Measurements from ENCODE around the gene IFNL2.
"Not testable (repeated sequence)": the region's sequence is repeated elsewhere in the genome, so short reads cannot be mapped to it uniquely, and the experiment has no call there.

IFNL2 gene

DNA sequence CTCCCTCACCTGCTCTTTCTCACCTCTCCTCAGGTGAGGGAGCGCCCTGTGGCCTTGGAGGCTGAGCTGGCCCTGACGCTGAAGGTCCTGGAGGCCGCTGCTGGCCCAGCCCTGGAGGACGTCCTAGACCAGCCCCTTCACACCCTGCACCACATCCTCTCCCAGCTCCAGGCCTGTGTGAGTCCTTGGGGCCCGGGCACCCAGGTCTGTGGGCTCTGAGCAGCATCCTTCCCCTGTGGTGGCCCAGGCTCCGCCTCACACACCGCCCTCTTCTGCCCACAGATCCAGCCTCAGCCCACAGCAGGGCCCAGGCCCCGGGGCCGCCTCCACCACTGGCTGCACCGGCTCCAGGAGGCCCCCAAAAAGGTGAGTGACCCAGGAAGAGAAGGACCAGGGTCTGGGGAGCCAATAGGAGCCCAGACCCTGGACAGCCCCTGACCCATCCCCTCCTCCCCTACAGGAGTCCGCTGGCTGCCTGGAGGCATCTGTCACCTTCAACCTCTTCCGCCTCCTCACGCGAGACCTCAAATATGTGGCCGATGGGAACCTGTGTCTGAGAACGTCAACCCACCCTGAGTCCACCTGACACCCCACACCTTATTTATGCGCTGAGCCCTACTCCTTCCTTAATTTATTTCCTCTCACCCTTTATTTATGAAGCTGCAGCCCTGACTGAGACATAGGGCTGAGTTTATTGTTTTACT lies 29.9 kb downstream of the IFNL2 start:
- DNase-seq, result no peak

DNA sequence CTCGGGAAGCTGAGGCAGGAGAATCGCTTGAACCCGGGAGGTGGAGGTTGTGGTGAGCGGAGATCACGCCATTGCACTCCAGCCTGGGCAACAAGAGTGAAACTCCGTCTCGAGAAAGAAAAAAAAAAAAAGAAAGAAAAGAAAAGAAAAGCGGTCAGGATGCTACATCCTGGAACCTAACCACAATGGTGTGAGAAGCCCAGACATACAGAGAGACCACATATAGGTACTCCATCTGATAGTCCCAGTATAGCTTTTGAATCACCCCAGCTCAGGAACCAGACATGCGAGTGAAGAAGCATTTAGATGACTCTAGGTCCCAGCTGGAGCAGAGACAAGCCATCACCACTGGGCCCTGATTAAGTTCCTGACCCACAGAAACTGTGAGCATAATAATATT lies 31.2 kb downstream of the IFNL2 start:
- no peak for DNase-seq

DNA sequence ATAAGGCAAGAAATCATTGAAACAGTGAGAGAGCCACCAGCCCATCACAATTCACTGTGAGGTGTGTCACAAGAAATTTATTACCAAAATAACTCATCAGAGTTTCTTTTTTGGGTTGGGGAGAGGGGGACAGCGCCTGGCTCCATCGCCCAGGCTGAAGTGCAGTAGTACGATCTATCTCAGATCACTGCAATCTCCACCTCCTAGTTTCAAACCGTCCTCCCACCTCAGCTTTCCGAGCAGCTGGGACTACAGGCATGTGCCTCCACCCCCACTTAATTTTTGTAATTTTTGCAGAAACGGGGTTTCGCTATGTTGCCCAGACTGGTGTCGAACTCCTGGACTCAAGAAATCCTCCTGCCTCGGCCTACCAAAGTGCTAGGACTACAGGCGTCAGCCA lies 31.6 kb downstream of the IFNL2 start:
- no peak for DNase-seq

DNA sequence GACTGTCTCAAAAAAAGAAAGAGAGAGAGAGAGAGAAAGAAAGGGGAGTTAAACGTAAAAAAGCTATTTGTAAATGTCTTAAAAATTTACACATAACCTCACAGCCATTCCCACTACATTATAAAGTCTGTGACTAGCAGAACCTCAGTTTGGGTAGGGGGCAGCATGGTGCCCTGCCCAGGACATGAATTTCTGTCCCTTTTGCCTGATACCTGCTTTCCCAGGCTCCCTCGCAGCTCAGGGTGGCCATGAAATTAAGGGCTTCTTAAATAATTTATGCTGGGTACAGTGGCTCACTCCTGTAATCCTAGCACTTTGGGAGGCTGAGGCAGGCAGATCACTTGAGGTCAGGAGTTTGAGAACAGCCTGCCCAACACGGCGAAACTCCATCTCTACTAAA lies 32.8 kb downstream of the IFNL2 start:
- no peak for DNase-seq

DNA sequence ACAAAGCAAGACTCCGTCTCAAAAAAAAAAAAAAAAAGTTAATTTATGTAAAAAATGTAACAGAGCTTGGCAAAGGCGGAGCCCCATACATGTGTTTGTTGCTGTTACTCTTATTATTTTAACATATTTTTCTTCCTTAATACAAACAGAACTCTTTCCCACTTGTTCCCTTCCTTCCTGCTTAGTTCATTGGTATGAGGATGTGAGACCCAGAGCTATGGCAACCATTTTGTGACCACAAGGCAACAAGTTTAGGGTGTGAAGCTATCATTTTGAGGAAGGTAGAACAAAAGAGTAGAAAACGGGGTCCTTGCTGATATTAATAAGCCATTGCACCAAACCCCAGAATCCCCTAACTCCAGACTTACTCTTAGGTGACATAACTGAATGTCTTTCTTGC lies 33.4 kb downstream of the IFNL2 start:
- DNase-seq, result no peak

DNA sequence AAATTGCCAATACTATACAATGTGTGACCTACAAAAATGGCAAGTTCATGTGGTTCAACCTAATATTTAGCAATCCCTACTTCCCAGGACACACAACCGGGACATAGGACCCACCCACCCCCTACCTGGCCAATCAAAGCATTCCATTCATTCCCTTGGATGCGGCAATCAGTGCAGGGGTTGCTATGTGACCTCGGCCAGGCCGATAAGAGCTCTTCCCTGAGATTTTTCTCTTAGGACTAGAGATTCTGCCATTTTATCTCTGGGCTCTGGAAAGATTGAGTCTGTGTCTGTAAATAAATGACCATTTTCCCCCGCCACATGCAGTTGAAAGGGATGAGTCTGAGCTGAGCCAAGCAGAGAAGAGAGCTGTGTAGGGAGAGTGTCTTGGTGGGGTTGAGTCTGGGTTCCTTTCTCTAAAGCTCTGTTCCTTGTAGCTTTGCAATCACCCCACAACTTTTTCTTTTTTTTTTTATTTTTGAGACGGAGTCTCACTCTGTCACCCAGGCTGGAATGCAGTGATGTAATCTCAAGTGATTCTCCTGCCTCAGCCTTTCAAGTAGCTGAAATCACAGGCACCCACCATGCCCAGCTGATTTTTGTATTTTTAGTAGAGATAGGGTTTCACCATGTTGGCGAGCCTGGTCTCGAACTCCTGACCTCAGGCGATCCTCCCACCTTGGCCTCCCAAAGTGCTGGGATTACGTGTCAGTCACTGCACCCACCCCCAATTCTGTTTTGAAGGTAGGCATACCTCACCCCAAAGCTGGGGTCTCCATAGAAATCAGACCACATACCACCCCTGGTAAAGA lies 35.4 kb downstream of the IFNL2 start:
- DNase-seq, result no peak

DNA sequence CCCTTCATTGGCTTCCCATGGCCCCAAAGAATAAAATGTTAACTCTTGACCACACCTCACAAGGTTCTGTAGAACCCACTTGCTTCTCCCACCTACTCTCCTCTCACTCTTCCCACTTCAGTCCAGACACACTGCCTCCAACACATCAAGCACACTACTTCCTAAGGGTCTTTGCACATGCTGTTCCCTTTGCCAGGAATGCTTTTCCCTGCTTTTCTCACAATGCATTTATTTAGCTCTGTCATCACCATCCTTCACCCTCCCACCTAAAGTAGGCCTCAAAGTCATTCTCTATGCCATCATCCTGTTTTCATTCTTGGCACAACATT lies 36.0 kb downstream of the IFNL2 start:
- DNase-seq, result no peak

DNA sequence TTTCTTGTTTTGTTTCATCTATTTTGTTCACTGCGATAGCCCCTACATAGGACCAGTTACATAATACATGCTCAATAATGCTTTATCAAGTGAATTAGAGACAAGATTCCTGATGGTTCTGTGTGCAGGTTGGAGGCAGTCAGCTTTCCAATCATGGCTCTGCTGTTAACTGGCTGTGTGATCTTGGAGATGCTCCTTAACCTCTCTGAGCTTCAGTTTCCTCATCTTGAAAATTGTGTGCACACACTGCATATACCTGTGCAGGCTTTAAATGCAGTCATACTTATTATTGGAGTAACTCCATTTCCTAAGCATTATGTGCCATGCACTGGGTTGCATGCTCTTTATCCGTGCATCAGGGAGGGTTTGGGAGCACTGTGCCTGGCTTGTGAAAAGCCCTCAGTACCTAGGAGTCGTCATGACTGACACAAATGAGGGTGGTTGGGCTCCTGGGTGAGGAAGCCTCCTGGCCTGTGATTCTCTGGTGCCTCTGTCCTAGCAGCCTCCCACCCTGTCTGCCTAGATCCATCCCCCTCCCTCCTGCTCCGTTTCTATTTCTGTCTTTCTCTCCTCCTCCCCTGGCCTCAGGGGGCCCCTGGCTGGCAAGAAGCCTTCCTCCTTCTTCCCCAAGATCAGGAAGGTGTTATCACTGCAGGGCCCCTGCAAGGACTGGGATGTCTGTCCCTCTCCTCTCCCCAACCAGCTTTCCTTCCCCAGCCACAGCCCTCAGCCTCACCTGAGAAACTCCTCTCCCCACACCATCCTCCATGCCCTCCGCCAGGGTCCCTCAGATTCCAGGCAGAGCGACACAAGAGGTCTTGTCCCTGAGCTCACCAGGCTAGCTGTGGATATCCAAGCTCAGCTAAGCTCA lies 36.7 kb downstream of the IFNL2 start:
- DNase-seq, result no peak

DNA sequence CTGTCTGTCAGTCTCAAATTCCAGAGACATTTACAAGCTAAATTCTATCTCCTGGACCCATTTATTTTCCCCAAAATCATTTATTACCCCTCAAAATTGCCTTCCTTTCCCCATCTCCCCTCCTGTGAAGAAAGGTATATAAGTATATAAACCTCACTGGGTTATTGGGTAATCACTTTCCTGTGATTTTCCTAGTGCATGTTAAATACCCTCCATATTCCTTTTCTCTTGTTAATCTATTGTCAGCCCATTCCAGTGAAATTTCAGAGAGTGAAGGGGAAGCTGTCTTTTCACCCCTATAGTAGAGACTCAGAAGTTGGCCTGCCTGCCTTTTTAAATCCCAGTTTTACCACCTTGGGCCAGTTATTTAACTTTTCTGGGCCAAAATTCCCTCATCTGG lies 37.9 kb downstream of the IFNL2 start:
- DNase-seq, result no peak

DNA sequence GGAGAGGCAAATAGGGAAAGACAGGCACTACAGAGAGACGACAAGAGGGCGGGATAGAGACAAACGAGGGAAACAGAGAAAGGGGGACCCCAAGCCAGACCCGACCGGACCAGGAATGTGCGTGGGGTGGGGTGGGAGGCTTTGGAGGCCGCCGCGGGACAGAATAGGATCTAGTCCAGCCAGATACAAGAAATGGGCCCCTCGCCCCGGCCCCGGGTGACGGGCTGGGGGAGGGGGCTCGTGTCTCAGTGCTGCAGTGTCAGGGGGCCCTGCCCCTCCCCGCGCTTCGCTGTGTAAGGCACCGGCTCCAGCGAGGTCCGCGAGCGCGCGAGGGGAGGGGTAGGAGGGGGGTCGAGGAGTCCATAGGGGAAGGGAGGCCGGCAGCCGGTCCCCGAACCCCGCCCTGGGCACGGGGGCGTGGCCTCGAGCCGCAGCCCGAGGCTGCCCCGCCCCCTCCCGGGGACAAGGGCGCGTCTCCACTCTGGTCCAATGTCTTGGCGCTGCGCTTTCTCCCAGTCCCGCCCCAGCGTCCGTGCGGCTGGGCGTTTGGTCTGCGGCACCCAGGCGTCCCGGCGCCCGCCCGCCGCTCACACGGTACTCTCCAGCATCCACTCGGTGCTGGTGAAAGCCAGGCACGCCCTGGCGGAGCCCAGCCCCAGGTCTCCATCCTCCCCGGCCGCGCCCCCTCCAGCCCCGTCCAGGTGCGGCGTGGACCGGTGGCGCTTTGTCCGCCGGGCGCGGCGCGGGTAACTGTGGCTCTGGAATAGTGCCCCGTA lies 39.0 kb downstream of the IFNL2 start:
- peak; percentile 20 for DNase-seq

DNA sequence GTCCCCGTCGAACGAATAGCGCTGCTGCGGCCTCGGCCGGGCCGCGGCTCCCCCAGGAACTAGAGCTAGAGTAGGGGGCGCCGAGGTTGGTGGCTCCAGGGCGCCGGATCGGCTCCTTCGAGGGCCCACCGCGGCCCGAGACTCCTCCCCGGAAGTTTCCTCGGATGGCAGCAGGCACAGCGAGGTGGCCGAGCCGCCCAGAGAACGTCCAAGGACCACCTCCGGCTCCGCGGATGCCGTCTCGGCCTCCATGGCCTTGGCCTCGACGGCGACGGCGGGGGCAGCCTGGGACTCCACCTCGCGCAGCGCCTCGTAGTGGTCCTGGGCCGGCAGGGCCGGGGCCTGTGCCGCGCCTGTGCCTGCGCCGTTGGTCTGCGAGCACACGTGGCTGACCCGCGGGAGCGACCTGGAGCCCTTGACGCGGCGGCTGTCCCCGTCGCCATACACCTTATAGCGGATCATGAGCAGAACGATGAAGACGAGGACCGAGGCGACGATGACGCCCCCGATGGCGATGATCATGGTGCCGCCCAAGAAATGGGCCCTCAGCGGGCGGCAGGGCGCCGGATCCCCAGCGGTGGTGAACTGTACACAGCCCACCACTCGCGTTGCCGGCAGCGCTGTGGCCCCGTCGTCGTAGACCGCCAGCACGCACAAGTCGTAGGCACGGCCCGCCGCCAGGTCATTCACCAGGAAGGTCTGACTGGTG lies 39.8 kb downstream of the IFNL2 start:
- no peak for DNase-seq

DNA sequence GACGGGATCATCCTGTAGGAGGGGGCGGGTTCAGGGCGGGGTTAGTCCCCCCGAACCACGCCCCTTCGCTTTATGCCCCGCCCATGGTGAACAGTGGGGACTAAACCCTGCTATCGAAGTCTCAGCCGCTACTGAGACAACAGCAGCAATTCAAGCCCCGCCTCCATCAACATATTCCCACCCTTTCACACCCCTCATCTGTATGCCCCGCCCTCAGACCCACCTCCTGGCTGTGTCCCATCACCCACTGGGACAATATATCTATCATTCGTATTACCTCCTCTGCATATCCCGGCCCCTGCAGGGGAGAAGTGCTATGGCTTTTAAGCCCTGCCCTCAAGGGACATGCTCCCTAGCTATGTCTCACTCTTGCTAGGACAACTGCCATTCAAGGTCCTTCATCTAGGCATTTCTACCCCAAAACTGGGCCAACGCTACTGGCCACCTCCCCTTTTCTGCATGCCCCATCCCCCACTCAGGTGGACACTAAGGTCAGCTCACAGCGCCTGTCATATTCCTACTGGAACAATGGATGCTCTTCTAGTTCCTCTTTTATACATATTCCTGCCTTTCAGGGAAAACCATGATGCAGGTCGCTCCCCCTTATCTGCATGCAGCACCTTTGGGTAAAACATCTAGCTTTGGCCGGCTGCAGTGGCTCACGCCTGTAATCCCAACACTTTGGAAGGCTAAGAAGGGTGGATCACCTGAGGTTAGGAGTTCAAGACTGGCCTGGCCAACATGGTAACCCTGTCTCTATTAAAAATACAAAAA lies 40.5 kb downstream of the IFNL2 start:
- DNase-seq, result no peak

DNA sequence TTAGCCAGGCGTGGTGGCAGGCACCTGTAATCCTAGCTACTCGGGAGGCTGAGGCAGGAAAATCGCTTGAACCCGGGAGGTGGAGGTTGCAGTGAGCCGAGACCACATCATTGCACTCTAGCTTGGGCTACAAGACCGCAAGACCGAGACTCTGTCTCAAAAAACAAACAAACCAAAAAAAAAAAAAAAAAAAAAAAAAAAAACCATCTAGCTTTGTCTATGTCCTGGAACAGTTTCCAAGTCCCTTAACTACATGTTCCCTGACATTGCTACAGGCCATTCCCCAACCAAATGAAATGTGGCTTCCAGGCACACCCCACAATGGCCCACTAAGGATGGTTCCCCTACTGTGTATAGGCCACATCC lies 41.1 kb downstream of the IFNL2 start:
- DNase-seq, result not testable (repeated sequence)

DNA sequence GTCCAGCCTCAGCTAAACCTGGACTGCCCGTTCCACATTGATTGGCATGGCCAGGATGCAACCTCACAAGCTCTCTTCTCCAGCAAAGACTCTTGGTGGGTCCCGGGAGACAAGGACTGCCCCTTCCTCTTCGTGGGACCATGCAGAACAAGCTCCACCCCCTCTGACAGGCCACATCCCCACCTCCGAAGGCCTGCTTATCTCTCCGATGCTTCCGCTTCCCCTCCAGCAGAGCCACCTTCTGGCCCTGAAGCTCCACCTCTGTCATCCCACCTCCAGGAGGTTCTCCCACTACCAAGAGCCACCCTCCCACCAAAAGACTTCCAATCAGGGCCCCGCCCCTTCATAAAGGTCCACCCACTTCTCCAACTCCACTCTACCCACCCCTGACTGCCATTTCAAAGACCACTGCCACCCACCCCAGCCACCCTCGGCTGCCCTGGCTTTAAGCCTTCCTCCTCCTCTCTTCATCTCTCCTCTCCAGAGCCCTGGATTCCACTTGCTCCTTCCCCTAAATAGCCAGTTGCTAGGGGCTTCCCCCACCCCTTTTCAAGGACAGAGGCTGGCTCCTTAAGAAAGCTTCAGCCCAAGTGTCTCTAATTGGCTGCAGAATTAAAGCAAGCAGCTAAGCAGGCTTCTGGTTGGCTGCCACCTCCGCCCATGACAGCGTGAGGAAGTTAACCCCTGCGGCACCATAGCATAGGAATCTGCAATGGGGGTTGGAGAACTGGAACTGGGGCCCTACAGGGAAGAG lies 42.5 kb downstream of the IFNL2 start:
- DNase-seq, result no peak

DNA sequence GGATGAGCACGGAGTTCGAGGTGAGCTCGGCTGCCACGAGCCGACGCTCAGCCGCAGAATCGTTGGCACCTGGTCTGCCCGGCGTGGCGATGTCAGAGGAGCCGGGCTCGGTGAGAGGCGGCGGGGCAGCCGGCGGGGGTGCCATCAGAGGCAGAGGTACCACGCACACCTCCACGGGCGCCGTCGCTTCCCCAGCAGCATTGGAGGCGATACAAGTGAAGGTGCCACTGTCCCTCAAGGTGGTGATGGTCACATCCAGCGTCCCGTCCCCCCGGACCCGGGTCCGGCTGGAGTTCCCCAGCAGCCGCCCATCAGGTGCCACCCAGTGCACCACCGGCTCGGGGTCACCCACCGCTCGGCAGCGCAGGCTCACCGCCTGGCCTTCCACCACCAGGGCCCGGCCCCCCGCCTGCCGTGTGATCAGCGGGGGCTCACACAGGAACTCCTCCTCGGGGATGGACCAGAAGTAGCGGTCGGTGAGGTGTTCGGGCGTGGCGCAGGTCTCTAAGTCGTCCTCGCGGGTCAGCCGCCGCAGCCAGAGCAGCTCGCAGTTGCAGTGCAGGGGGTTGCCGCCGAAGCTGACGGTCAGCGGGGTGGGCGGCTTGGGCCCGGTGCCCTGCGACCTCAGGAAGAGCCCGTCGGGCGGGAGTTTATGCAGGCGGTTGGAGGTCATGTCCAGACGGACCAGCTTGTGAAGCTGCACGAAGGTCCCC lies 46.0 kb downstream of the IFNL2 start:
- DNase-seq, result no peak

DNA sequence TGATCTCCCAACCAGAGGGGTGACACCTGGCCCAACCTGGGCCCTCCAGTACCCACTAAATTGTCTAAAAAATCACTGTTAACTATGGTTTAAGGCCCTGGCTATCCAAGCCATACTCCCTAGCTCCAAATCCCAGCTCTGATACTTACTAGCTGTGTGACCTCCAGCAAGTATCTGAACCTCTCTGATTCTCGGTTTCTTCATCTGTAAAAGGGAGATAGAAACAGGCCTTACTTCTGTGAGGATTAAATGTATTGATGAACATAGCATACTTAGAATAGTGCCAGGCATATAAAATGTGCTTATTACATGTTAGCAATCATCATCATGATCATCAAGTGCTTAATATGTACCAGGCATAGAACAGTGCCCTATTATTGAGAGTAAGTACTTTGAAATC lies 47.7 kb downstream of the IFNL2 start:
- DNase-seq, result no peak

DNA sequence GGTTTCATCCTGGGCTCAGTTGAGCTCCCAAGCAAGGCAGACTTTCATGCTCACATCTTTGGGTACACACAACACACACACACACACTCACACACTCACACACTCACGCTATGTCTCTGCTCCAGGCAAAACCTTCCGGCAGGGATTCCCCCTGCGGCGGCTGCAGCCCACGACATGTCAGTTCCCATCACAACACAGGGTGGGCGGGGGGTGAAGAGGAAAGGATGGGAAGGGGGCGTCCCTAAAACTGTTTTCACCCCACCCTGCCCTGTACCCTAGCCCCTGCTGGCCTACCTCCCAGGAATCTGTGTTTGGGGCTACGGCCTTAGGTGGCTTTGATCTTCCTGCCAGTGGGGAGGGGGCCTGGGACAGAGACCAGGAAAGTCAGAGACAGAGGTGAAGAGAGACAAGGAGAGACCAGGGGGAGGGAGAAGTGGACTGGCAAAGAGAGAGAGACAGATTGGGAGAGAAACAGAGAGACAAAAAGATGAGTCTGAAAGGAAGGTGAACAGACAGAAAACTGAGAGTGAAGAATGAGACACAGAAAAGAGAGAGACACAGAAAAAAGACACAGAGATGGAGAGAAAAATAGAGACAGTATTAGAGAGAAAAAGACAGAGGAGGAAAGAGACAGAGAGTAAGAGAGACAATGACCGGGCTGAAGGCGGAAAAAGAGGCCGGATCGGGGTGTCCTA lies 48.6 kb downstream of the IFNL2 start:
- no peak for DNase-seq

DNA sequence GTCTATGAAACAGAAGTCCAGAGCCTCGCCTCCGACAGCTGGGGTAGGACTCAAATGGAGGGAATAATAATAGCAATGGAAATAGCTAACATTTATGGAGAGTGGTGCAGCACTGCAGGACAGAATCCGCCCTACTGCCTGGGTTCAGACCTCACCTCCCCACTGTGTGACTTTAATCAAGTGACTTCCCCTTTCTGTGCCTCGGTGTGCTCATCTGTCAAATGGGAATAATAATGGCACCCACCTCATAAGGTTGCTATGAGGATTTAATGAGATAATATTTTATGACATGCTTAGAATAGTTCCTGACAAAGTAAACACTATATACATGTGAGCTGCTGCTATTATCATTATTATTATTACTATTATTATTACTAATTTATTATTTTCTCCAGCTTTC lies 49.3 kb downstream of the IFNL2 start:
- no peak for DNase-seq

DNA sequence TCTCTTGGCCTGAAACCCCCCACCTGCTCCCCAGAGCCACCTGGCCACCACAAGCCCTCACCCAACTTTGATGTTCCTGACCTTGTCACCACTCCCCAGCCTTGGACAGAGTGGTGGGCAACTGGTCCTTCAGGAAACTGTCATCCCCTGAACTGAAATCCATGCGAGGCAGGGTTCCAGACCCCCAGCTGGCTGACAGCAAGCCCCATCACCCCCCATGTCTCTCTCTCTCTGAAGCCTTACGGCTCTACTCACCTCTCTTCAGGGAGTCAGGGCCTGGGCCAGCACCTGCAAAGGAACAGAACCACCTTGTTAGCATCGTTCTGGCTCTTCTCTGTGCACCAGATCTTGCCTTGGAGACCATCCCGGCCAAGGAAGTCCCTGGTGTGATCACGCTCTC lies 49.9 kb downstream of the IFNL2 start:
- no peak for DNase-seq

DNA sequence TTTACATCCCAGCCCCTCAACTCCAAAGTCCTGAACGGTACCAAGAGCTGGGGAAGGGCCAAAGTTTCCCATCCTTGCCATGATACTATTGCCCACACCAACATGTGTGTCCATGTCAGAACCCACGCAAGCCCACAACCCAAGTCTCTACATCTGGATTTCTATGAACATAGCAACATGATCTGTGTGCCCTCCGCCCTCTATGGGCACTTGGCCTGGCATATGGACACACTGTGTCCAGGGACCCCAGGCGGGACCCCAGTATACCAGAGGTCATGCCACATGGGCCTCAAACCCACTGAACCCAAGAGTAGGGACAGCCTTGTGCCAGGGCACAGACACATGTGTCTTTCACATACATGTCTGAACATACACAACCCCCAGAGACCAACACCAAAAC lies 50.5 kb downstream of the IFNL2 start:
- DNase-seq, result no peak
